Measurements from ENCODE around the gene YWHAG.
"Not testable (repeated sequence)": the region's sequence is repeated elsewhere in the genome, so short reads cannot be mapped to it uniquely, and the experiment has no call there.

YWHAG gene

DNA sequence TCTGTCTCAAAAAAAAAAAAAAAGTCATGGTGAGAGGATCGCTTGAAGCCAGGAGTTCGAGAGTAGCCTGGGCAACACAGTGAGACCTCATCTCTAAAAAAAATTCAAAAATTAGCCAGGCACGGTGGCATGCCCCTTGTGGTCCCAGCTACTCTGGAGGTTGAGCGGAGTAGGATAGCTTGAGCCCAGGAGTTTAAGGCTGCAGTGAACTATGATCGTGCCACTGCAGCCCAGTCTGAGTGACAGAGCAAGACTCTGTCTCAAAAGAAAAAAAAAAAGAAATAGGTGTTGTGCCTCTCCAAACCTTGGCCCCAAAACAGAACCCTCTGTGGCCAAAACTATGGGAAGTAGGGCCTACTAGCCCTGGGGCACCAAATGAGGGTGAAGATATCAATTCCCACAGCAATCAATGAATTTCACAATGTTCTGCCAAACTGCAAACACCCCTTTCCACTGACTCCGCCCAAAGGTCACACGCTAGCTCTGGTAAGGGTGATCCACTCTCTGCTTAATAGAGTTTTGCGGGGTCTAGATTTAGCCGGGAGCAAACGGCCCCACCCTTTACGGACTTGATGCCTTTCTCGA, 33.8 kb upstream of the YWHAG start:
- Mint-ChIP-seq H3K27me3 (no peaks in the 10 kb centered on the region), H3K4me3 (peak overlapping the region; percentile 76), H3K9me3 (no peaks in the 10 kb centered on the region), H3K4me1 (peaks cover 35% of the 10 kb centered on the region), H3K36me3 (no peaks in the 10 kb centered on the region), H3K27ac (peak overlapping the region; percentile 95)
- CTCF ChIA-PET, result interaction anchor here (1.1 kb wide), 1 partner anchor 101 kb away, joined by 3 read pairs; no protein-coding TSS in a partner anchor
- DNase-seq, result no peak

DNA sequence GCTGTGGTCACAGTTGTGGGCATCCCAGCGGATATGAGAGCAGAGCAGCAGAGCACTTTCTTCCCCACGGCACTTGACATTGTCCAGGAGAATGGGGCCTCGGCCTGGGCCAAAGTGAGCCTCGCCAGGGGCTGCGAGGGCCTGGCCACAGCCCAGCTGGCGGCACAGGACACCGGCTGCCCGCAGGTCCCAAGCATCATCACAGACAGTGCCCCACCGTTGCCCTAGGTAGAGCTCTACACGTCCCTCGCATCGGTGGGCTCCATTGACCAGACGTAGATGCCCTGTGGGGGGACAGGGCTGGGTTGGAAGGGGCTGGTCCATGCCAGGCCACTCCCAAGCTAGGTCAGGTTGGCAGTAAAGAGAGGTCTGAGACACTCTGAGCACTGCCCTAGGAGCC, 31.3 kb upstream of the YWHAG start:
- no peaks in the 10 kb centered on the region for H3K9me3 Mint-ChIP-seq
- no peak for DNase-seq
- H3K4me3 Mint-ChIP-seq, result no peak overlapping the region
- no peaks in the 10 kb centered on the region for H3K36me3 Mint-ChIP-seq
- H3K27me3 Mint-ChIP-seq, result peaks cover 5% of the 10 kb centered on the region
- H3K4me1 Mint-ChIP-seq, result peaks cover 22% of the 10 kb centered on the region
- CTCF ChIA-PET, result no interaction called here
- no peak overlapping the region for H3K27ac Mint-ChIP-seq

DNA sequence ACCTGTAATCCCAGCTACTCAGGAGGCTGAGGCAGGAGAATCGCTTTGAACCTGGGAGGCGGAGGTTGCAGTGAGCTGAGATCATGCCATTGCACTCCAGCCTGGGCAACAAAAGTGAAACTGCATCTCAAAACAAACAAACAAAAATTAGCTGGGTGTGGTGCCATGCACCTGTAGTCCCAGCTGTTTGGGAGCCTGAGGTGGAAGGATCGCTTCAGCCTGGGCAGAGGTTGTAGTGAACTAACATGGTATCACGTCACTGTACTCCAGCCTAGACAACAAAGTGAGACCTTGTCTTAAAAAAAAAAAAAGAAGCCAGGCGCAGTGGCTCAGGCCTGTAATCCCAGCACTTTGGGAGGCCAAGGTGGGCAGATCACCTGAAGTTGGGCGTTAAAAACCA, 29.0 kb upstream of the YWHAG start:
- peaks cover 15% of the 10 kb centered on the region for H3K4me1 Mint-ChIP-seq
- H3K4me3 Mint-ChIP-seq, H3K27me3 Mint-ChIP-seq, CTCF ChIA-PET, H3K36me3 Mint-ChIP-seq, DNase-seq, H3K27ac Mint-ChIP-seq, H3K9me3 Mint-ChIP-seq: not testable (repeated sequence)

DNA sequence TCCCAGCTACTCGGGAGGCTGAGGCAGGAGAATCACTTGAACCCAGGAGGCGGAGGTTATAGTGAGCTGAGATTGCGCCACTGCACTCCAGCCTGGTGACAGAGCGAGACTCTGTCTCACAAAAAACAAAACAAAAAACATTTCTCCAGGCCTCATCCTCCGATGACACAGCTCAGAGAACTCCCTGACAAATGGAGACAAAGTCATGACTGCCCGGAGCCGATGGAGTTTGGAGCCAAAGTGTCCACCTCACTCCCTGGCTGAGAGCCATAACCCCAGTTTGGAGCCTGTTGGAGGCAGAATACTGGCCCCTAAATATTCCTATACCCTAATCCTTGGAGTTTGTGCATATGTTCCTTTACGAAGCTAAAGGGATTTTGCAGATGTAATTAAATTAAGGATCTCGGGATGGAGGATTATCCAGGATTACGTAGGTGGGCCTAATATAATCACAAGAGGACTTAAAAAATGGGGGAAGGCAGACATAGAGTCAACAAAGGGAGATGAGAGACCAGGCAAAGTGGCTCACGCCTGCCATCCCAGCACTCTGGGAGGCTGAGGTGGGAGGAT, 28.0 kb upstream of the YWHAG start:
- CTCF ChIA-PET, result no interaction called here
- no peak overlapping the region for H3K4me3 Mint-ChIP-seq
- H3K27ac Mint-ChIP-seq, result no peak overlapping the region
- H3K4me1 Mint-ChIP-seq, result peaks cover 7% of the 10 kb centered on the region
- H3K27me3 Mint-ChIP-seq, result peaks cover 5% of the 10 kb centered on the region
- no peaks in the 10 kb centered on the region for H3K9me3 Mint-ChIP-seq
- H3K36me3 Mint-ChIP-seq, result no peaks in the 10 kb centered on the region
- no peak for DNase-seq

DNA sequence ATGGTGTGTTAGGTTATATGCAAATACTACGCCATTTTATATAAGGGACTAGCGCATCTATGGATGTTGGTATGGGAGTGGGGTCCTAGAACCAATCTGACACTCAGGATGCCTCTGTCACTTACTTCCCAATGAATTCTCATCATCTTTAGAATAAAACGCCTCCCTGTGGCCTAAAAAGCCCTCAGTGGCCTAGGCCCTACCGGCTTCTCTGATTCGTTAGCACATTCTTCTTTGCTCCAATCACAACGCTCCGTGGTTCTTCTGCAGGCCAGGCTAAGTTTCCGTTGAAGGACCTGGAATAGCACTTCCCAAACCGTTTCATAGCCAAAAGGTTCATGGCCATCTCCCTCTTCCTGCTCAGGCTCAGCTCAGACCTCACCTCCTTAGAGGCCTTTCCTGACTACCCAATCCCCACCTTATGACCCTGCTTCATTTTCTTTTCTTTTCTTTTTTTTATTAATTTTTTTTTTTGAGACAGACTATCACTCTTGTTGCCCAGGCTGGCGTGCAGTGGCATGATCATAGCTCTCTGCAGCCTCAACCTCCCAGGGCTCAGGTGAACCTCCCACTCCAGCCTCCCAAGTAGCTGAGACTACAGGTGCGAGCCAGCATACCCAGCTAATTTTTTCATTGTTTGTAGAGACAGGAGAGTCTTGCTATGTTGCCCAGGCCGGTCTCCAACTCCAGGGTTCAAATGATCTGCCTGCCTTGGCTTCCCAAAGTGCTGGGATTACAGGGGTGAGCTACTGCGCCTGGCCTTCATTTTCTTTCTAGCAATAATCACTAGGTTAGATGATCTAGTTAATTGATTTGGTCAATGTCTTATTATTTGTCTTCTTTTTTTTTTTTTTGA, 24.5 kb upstream of the YWHAG start:
- Mint-ChIP-seq H3K27me3 (peaks cover 13% of the 10 kb centered on the region), H3K36me3 (no peaks in the 10 kb centered on the region), H3K27ac (no peak overlapping the region), H3K4me1 (peaks cover 11% of the 10 kb centered on the region), H3K4me3 (no peak overlapping the region), H3K9me3 (no peaks in the 10 kb centered on the region)
- CTCF ChIA-PET, result no interaction called here
- no peak for DNase-seq

DNA sequence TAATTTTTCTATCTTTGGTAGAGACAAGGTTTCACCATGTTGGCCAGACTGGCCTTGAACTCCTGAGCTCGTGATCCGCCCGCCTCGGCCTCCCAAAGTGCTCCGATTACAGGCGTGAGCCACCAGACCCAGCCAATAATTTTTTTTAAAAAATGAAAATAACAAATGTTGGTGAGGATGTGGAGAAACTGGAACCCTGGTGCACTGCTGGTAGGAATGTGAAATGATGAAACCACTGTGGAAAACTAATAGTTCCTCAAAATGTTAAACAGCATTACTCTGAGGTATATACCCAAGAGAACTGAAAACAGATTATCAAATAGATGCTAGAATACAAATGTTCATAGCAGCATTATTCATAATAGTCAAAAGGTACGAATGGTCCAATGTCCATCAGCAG, 23.0 kb upstream of the YWHAG start:
- no peak for DNase-seq
- CTCF ChIA-PET, result no interaction called here
- H3K27me3 Mint-ChIP-seq, result peaks cover 27% of the 10 kb centered on the region
- no peaks in the 10 kb centered on the region for H3K9me3 Mint-ChIP-seq
- no peak overlapping the region for H3K4me3 Mint-ChIP-seq
- no peaks in the 10 kb centered on the region for H3K36me3 Mint-ChIP-seq
- H3K27ac Mint-ChIP-seq, result no peak overlapping the region
- H3K4me1 Mint-ChIP-seq, result peaks cover 11% of the 10 kb centered on the region

DNA sequence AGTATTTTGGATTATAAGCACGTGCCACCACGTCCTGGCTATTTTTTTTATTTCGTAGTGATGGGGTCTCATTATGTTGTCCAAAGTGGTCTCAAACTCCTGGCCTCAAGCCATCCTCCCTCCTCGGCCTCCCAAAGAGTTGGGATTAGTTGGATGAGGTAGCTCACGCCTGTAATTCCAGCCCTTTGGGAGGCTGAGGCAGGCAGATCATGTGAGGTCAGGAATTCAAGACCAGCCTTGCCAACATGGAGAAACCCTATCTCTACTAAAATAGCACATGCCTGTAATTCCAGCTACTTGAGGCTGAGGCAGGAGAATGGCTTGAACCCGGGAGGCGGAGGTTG, 21.8 kb upstream of the YWHAG start:
- DNase-seq, result no peak
- H3K27me3 Mint-ChIP-seq, result peaks cover 37% of the 10 kb centered on the region
- H3K9me3 Mint-ChIP-seq, result no peaks in the 10 kb centered on the region
- H3K36me3 Mint-ChIP-seq, result no peaks in the 10 kb centered on the region
- peak overlapping the region; percentile 71 for H3K4me3 Mint-ChIP-seq
- H3K4me1 Mint-ChIP-seq, result peaks cover 11% of the 10 kb centered on the region
- CTCF ChIA-PET, result no interaction called here
- no peak overlapping the region for H3K27ac Mint-ChIP-seq

DNA sequence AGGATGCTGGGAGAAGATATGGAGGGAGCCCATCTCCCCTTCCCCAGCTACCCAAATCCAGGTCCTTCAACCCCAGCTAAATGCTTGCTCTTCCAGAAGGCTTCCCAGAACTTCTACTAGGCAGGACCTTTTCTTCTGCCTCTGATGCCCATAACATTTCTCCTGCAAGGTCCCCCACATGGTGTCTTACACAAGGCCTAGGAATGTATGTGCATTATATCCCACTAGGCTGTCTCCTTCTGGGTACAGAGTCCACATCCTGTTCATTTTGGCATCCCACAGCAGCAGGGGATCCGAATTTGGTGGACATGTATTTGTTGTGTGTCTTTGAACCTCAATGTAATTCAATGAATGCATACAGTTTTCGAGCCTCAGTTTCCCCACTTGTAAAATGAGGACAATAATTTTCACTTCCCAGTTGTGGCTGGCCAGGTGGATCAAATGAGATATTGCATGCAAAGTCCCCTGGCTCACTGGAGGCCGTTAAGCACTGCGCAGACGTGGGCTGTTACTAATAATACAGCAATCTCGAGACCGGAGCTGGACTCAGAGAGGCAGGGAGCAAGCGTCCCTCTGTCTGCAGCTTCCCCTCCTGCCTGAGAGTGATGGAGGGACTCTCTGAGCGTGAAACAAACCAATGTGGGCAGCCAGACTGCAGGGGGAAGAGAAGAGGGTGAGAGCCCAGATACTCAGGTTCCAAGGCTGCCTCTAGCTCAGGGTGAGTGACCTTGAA, 18.6 kb upstream of the YWHAG start:
- Mint-ChIP-seq H3K9me3 (no peaks in the 10 kb centered on the region), H3K36me3 (no peaks in the 10 kb centered on the region), H3K4me3 (no peak overlapping the region)

DNA sequence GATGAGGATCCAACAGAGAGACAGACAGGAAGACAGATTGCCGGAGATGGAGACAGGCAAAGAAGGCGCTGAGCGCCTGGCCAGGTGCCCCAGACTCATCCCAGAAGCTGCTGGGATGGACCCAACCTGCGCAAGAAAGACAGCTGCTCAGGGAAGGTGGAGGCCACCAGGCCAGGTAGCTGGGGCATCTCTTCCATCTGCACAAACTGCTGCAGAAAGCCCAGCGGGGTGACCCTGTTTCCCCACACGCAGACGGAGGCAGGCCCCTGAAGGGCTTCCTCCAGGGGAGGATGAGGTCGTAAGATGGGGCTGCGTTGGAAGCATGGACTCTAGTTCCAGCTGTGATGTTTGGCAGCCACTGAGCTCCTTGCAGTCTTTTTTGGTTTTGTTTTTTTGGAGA, 16.5 kb upstream of the YWHAG start:
- CTCF ChIA-PET, result interaction anchor here (1.4 kb wide), 1 partner anchor 15 kb away, joined by 4 read pairs; no protein-coding TSS in a partner anchor
- Mint-ChIP-seq H3K4me3 (no peak overlapping the region), H3K4me1 (peaks cover 6% of the 10 kb centered on the region), H3K27me3 (peaks cover 71% of the 10 kb centered on the region), H3K27ac (no peak overlapping the region), H3K9me3 (no peaks in the 10 kb centered on the region), H3K36me3 (no peaks in the 10 kb centered on the region)
- no peak for DNase-seq

More for the DNA sequence above, 18.6 kb upstream of the YWHAG start:
- H3K27me3 Mint-ChIP-seq, result peaks cover 67% of the 10 kb centered on the region
- DNase-seq, result no peak
- H3K4me1 Mint-ChIP-seq, result peaks cover 11% of the 10 kb centered on the region
- CTCF ChIA-PET, result interaction anchor here (0.7 kb wide), 1 partner anchor 18 kb away, joined by 3 read pairs; no protein-coding TSS in a partner anchor
- no peak overlapping the region for H3K27ac Mint-ChIP-seq

DNA sequence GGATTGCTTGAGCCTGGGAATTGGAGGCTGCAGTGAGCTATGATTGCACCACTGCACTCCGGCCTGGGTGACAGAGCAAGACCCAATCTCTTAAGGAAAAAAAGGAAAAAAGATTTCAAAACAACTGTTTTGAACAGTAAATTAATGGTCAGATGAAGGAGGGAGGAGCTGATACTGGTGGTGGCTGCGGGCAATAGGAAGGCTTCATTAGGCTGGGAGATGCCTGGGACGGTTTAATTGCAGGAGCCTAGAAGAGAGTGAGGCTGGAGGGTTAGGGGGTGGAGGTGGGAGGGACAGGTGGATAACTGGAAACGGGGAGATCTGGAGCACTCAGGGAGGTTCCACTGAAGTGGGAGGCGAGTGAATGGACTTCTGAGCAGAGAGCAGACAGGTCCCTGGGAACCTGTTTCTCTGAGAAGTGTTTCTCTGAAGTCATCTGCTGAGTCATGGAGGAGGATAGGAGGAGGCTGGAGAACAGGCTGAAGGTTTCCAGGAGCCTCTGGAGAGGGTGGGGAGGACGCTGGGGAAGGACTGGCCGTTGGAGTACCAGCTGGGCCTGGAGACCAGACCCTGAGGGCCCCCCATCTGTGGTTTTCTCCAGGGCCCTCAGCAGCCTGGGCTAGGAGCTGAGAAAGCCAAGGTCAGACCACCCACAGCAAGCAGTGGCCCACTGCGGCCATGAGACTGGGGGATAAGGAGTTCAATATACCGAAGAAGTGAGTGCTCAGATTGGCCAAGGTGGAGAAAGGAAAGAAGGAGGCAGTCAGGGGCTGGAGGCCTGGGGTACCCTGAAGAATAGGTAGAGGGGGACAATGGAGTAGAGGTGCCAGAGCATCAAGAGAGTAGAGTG, 14.4 kb upstream of the YWHAG start:
- H3K9me3 Mint-ChIP-seq, result no peaks in the 10 kb centered on the region
- H3K36me3 Mint-ChIP-seq, result no peaks in the 10 kb centered on the region
- CTCF ChIA-PET, result interaction anchor here (0.6 to 0.9 kb wide), 2 partner anchors 14 to 270 kb away, joined by 3 read pairs; no protein-coding TSS in a partner anchor
- H3K4me1 Mint-ChIP-seq, result no peaks in the 10 kb centered on the region
- H3K27me3 Mint-ChIP-seq, result peaks cover 83% of the 10 kb centered on the region
- H3K4me3 Mint-ChIP-seq, result no peak overlapping the region
- H3K27ac Mint-ChIP-seq, result no peak overlapping the region
- DNase-seq, result no peak

DNA sequence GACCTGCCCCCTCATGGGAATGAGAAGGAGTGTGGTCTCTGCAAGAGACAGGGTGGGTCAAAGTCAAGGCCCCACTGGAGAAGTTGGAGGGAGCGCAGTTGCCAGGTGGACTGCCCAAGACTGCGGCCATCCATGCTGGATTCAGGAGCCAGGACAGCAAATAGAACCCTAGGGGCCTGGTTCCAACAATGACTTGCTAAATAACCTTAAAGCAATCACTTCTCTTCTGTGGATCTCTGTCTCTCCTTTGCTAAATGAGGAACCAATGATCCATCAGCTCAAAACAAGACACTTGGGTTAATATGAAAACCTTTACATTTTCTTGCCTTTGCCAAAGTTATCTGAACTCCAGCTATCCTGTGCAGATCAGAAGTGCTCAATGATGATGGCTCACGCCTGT, 12.6 kb upstream of the YWHAG start:
- Mint-ChIP-seq H3K4me1 (peaks cover 2% of the 10 kb centered on the region), H3K9me3 (no peaks in the 10 kb centered on the region), H3K27ac (no peak overlapping the region), H3K4me3 (no peak overlapping the region), H3K27me3 (peaks cover 81% of the 10 kb centered on the region), H3K36me3 (no peaks in the 10 kb centered on the region)
- DNase-seq, result no peak
- CTCF ChIA-PET, result no interaction called here

DNA sequence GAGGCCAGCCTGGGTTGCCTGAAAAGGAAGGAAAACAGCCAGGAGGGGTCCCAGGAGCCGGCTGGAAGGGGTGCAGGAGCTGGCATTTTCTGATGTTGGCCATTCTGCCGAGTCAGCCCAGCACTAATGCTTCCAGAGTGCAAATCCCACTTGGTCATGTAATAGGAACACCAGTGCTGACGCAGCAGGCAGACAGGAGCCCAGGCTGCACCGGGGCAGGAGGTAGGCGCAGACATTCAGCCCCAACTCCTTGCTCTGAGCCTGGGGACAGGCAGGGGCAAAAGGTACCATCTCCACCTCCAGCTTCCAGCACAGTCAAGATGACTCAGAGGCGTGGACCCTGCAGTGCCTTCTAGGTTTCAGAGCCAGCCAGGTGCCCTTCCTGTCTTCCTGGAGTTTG, 10.2 kb upstream of the YWHAG start:
- H3K27me3 Mint-ChIP-seq, result peaks cover 70% of the 10 kb centered on the region
- no peaks in the 10 kb centered on the region for H3K9me3 Mint-ChIP-seq
- DNase-seq, result no peak
- no peaks in the 10 kb centered on the region for H3K36me3 Mint-ChIP-seq
- CTCF ChIA-PET, result interaction anchor here (1.0 kb wide), 1 partner anchor 78 kb away, joined by 3 read pairs; no protein-coding TSS in a partner anchor
- H3K27ac Mint-ChIP-seq, result no peak overlapping the region
- peaks cover 20% of the 10 kb centered on the region for H3K4me1 Mint-ChIP-seq
- no peak overlapping the region for H3K4me3 Mint-ChIP-seq

DNA sequence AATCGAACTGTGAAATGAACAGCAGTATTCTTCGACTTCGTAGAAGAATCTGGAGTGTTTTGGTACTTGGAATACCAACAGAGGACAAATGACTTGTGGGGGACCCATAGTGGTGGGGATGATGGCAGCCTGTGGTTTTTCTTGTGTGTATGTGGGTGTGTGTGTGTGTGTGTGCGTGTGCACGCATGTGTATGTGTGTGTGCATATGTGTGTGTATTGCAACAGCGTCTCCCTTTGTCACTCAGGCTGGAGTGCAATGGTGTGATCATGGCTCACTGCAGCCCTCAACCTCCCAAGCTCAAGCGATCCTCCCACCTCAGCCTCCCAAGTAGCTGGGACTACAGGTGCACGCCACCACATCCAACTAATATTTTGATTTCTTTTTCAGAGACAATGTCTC, 9.4 kb upstream of the YWHAG start:
- CTCF ChIA-PET, result no interaction called here
- H3K27ac Mint-ChIP-seq, result no peak overlapping the region
- no peak for DNase-seq
- peaks cover 64% of the 10 kb centered on the region for H3K27me3 Mint-ChIP-seq
- H3K36me3 Mint-ChIP-seq, result no peaks in the 10 kb centered on the region
- no peaks in the 10 kb centered on the region for H3K9me3 Mint-ChIP-seq
- H3K4me3 Mint-ChIP-seq, result no peak overlapping the region
- H3K4me1 Mint-ChIP-seq, result peaks cover 23% of the 10 kb centered on the region

Measured in activated naive CD4-positive, alpha-beta T cell treated with anti-CD3 and anti-CD28 coated beads, Interleukin-2, amount 10 ng/mL, durations not matched to agents 7 days and 5 days (primary cell).